Measurements from ENCODE around the gene CDH20. TPM values are rescaled to one million over a fixed set of nuclear protein-coding genes. Genes with fewer than 3 reads are reported as not detected.

CDH20 gene
- polyA plus RNA-seq, 3 donors: not detected

DNA sequence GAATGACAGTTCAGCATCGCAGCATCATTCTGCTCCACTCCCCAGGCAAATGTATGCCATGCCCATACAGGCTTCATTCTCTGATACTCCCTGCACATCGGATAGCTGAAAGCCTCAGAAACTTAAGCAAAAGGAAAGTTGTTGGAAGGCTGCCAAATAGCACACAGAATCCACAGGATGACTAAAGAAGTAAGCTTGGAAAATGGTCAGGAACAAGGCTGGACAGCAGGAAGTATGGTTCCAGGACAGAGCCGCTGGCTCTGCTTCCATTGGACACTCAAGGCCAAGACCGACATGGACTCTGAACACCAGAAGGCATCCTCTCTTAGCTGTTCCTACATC lies 256.5 kb downstream of the CDH20 start:
- H3K4me3 Mint-ChIP-seq: peak overlapping the region in 1 of 2 donors; percentile 23
- Histone ChIP-seq H4K20me1 (ENCODE audit: insufficient read depth, low read length) (no peaks in the 10 kb centered on the region), H3K36me3 (replicated peaks in 1 of 2; ENCODE audit: control insufficient read depth in 1 of 2, insufficient read depth in 2 of 2, low read length in 2 of 2) (no peaks in the 10 kb centered on the region), H3K4me3 (replicated peaks in 1 of 3; ENCODE audit: low read depth in 2 of 3, low read length in 3 of 3) (no peak overlapping the region), H3K9me3 (replicated peaks in 1 of 2; ENCODE audit: control insufficient read depth in 1 of 2, insufficient read depth in 1 of 2, low read length in 2 of 2) (no peaks in the 10 kb centered on the region), H3K4me1 (ENCODE audit: control insufficient read depth in 1 of 2, insufficient read depth in 2 of 2, low read length in 2 of 2) (peaks cover 30 to 35% of the 10 kb centered on the region in 2 donors), H2AFZ (ENCODE audit: insufficient read depth, low read depth, low read length, poor library complexity, severe bottlenecking) (no peak overlapping the region), H3K79me2 (ENCODE audit: insufficient read depth, low read length) (no peaks in the 10 kb centered on the region), H3K4me2 (replicated peaks; ENCODE audit: extremely low read depth, low read length, poor library complexity, severe bottlenecking) (no peak overlapping the region), H3K27ac (ENCODE audit: low read depth in 1 of 2, low read length in 2 of 2) (no peak overlapping the region), H3K27me3 (ENCODE audit: control insufficient read depth in 2 of 2, insufficient read depth in 2 of 2, low read length in 2 of 2) (no peaks in the 10 kb centered on the region), H3K9ac (ENCODE audit: insufficient read depth, low read length, poor library complexity, severe bottlenecking) (no peak overlapping the region)
- 95% methylated on average over 3 of the region's 4 CpGs for WGBS (ENCODE audit: insufficient coverage)
- no peaks in the 10 kb centered on the region for H3K36me3 Mint-ChIP-seq
- TF ChIP-seq CTCF (IDR thresholded peaks at IDR 0.05): no peak
- no peak for DNase-seq
- H3K27me3 Mint-ChIP-seq (ENCODE audit: low read depth in 3 of 3): peaks cover 0 to 10% (median 0%) of the 10 kb centered on the region in 3 donors
- peaks cover 30% of the 10 kb centered on the region for H3K4me1 Mint-ChIP-seq
- H3K27ac Mint-ChIP-seq: peak overlapping the region in 2 of 7 donors; percentile 11 to 87
- intact Hi-C loops (cut with micrococcal nuclease): no loop called here
- peaks cover 0 to 7% (median 4%) of the 10 kb centered on the region in 7 donors for H3K9me3 Mint-ChIP-seq

DNA sequence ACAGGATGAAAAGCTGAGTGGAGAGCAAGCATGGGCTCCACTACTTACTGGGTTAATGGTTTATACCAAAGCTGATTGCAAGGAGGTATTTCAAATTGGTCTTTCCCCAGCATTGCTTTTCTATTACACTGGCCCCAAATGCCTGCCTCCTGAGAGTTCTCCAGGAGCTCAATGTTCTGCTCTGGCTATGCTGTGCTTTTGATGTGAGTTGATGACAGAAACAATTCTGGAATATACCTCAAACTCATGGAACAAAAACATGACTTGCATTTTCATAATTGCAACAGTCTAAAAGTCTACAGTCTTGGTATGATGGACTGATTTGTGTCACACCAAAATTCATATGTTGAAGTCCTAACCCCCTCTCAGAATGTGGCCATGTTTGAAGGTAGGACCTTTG lies 258.0 kb downstream of the CDH20 start:
- H4K20me1 ChIP-seq (ENCODE audit: insufficient read depth, low read length): no peaks in the 10 kb centered on the region

More for the DNA sequence above, 258.0 kb downstream of the CDH20 start:
- intact Hi-C loops (cut with micrococcal nuclease): no loop called here
- H3K27me3 ChIP-seq (ENCODE audit: control insufficient read depth in 2 of 2, insufficient read depth in 2 of 2, low read length in 2 of 2): no peaks in the 10 kb centered on the region
- Mint-ChIP-seq H3K4me3 (no peak overlapping the region), H3K27ac (no peak overlapping the region), H3K4me1 (peaks cover 33% of the 10 kb centered on the region), H3K36me3 (no peaks in the 10 kb centered on the region), H3K9me3 (peaks cover 0 to 7% (median 4%) of the 10 kb centered on the region in 7 donors), H3K27me3 (ENCODE audit: low read depth in 3 of 3) (peaks cover 0 to 4% (median 2%) of the 10 kb centered on the region in 3 donors)
- H3K9me3 ChIP-seq (replicated peaks in 1 of 2; ENCODE audit: control insufficient read depth in 1 of 2, insufficient read depth in 1 of 2, low read length in 2 of 2): no peaks in the 10 kb centered on the region
- no peaks in the 10 kb centered on the region for H3K36me3 ChIP-seq (replicated peaks in 1 of 2; ENCODE audit: control insufficient read depth in 1 of 2, insufficient read depth in 2 of 2, low read length in 2 of 2)
- no peak overlapping the region for H3K9ac ChIP-seq (ENCODE audit: insufficient read depth, low read length, poor library complexity, severe bottlenecking)
- H3K4me1 ChIP-seq (ENCODE audit: control insufficient read depth in 1 of 2, insufficient read depth in 2 of 2, low read length in 2 of 2): peaks cover 30 to 35% of the 10 kb centered on the region in 2 donors
- no peak for DNase-seq
- no peak overlapping the region for H3K4me3 ChIP-seq (replicated peaks in 1 of 3; ENCODE audit: low read depth in 2 of 3, low read length in 3 of 3)
- H3K79me2 ChIP-seq (ENCODE audit: insufficient read depth, low read length): no peaks in the 10 kb centered on the region
- no peak for TF ChIP-seq CTCF (IDR thresholded peaks at IDR 0.05)
- H3K4me2 ChIP-seq (replicated peaks; ENCODE audit: extremely low read depth, low read length, poor library complexity, severe bottlenecking): no peak overlapping the region
- no peak overlapping the region for H2AFZ ChIP-seq (ENCODE audit: insufficient read depth, low read depth, low read length, poor library complexity, severe bottlenecking)
- no peak overlapping the region for H3K27ac ChIP-seq (ENCODE audit: low read depth in 1 of 2, low read length in 2 of 2)
